Colonic mucosa (tissue), 4 donors: ENCODE measurements around the gene GNAS. TPM values are rescaled to one million over a fixed set of nuclear protein-coding genes. Genes with fewer than 3 reads are reported as not detected.

Experiments
- DNase-seq: peaks from one replicate; pipeline ENCODE4 v3.0.0-alpha.2; 2020
- H3K27ac ChIP-seq: fragments of 200-600 bp; one replicate; pipeline ENCODE4 v1.8.0; 2021
- H3K27me3 ChIP-seq: fragments of 200-600 bp; one replicate; pipeline ENCODE4 v1.8.0; 2021
- H3K36me3 ChIP-seq: fragments of 200-600 bp; one replicate; pipeline ENCODE4 v1.8.0; 2021
- H3K4me1 ChIP-seq: fragments of 200-600 bp; one replicate; pipeline ENCODE4 v1.8.0; 2021; ENCODE audit warnings: mild to moderate bottlenecking
- H3K4me3 ChIP-seq: fragments of 200-600 bp; one replicate; pipeline ENCODE4 v1.8.0; 2021
- H3K9ac ChIP-seq, 2 donors: one replicate each; pipeline ENCODE4 v1.7.0; 2013; ENCODE audit warnings: control low read depth in 2 of 2, low read depth in 2 of 2, low read length in 2 of 2
- H3K9me3 ChIP-seq: fragments of 200-600 bp; one replicate; pipeline ENCODE4 v1.8.0; 2021
- intact Hi-C: fragments of 100-400 bp; cut with DNase I; formaldehyde crosslinking; loops from one replicate; pipeline ENCODE4 v1.14.1; 2022
- total RNA-seq, 2 donors: library from RNA; stranded (reverse); fragmentation: NEBNext Ultra II Directional in 1 of 2; extraction: Animal tissue kit (Norgen Biotek cat#: 25700) in 1 of 2; gene quantifications; one replicate each; pipeline ENCODE4 v1.2.1, GENCODE V29; 2021
- TF ChIP-seq, protein P1 (sequence below): fragments of 200-600 bp; IDR thresholded peaks from one replicate; pipeline ENCODE4 v1.8.0; 2022; ENCODE audit warnings: antibody characterized with exemption, mild to moderate bottlenecking
- donor health status: healthy.
- donor health status: DM: no; HTN: no; CAD: no.
- donor health status: DM: no; HTN: no; CAD: no.

GNAS gene
- total RNA-seq, 2 donors from 2014 or later: 683 to 715 TPM

DNA sequence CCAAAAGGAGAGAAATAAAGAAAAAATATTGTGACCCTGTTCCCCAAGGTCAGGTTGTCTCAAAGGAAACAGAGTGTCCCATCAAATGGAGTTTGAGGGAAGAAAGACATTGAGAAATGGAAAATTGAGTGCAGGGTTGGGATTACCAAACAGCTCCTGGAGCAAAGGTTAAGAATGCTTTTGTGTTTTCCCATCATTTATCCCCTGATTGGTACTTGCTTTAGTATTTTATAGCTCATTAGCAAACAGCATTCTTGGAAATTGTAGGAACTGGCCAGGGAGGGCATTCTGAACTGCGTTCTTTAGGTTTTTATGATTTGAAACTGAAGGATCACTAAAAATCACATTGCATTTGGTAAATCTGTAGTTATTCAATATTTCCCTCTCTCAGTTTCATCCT is 69.5 kb downstream of the GNAS start:
- Histone ChIP-seq H3K36me3 (no peaks in the 10 kb centered on the region), H3K27me3 (no peaks in the 10 kb centered on the region), H3K4me1 (no peaks in the 10 kb centered on the region), H3K27ac (no peak overlapping the region), H3K9ac (no peak overlapping the region), H3K9me3 (no peaks in the 10 kb centered on the region), H3K4me3 (no peak overlapping the region)
- DNase-seq: no peak
- intact Hi-C loops: no loop called here
- TF ChIP-seq, protein P1, sequence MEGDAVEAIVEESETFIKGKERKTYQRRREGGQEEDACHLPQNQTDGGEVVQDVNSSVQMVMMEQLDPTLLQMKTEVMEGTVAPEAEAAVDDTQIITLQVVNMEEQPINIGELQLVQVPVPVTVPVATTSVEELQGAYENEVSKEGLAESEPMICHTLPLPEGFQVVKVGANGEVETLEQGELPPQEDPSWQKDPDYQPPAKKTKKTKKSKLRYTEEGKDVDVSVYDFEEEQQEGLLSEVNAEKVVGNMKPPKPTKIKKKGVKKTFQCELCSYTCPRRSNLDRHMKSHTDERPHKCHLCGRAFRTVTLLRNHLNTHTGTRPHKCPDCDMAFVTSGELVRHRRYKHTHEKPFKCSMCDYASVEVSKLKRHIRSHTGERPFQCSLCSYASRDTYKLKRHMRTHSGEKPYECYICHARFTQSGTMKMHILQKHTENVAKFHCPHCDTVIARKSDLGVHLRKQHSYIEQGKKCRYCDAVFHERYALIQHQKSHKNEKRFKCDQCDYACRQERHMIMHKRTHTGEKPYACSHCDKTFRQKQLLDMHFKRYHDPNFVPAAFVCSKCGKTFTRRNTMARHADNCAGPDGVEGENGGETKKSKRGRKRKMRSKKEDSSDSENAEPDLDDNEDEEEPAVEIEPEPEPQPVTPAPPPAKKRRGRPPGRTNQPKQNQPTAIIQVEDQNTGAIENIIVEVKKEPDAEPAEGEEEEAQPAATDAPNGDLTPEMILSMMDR: no peak

GRCh38 chr20:58923117-58923712 is 70.7 kb downstream of the GNAS start:
- Histone ChIP-seq H3K27ac (no peak overlapping the region), H3K4me1 (no peaks in the 10 kb centered on the region), H3K27me3 (no peaks in the 10 kb centered on the region), H3K4me3 (no peak overlapping the region), H3K36me3 (no peaks in the 10 kb centered on the region), H3K9ac (no peak overlapping the region), H3K9me3 (no peaks in the 10 kb centered on the region)
- intact Hi-C loops: no loop called here
- no peak for DNase-seq
- TF ChIP-seq, protein P1: no peak

DNA sequence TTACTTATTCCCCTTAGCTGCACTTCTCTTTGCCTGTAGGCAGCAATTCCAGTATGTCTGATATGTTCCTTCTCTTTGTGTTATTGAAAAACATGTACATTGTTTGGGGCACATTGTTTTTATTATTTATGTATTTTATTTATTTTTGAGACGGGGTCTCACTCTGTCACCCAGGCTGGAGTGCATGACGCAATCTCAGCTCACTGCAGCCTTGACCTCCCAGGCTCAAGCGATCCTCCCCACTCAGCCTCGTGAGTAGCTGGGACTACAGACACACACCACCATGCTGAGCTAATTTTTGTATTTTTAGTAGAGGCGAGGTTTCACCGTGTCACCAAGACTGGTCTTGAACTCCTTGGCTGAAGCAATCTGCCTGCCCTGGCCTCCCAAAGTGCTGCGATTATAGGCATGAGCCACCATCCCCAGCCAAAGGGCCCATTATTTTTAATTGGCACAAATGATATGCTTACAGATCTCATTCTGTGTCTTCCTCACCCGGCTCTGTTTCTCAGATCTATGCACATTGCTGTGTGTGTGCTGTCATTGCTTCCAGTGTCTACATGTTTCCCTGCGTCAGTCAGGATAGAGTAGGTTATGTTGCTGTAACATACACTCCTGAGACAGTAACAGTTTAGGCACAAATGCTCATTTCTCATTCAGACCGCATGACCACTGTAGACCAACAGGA is 74.4 kb downstream of the GNAS start:
- H3K27me3 ChIP-seq: no peaks in the 10 kb centered on the region
- intact Hi-C loops: no loop called here
- H3K36me3 ChIP-seq: no peaks in the 10 kb centered on the region
- H3K27ac ChIP-seq: no peak overlapping the region
- no peak overlapping the region for H3K9ac ChIP-seq
- H3K4me1 ChIP-seq: no peaks in the 10 kb centered on the region
- peak; percentile 6 for DNase-seq
- TF ChIP-seq, protein P1: no peak
- H3K4me3 ChIP-seq: no peak overlapping the region
- H3K9me3 ChIP-seq: no peaks in the 10 kb centered on the region

- peak; percentile 12 for DNase-seq
- H3K4me1 ChIP-seq: no peaks in the 10 kb centered on the region
- H3K9me3 ChIP-seq: no peaks in the 10 kb centered on the region
- TF ChIP-seq, protein P1: no peak
- H3K4me3 ChIP-seq: no peak overlapping the region
- no peak overlapping the region for H3K27ac ChIP-seq
- intact Hi-C loops: no loop called here
- no peaks in the 10 kb centered on the region for H3K27me3 ChIP-seq
- no peaks in the 10 kb centered on the region for H3K36me3 ChIP-seq
- no peak overlapping the region for H3K9ac ChIP-seq
Observed at GRCh38 chr20:58927490-58928061, 75.1 kb downstream of the GNAS start.

DNA sequence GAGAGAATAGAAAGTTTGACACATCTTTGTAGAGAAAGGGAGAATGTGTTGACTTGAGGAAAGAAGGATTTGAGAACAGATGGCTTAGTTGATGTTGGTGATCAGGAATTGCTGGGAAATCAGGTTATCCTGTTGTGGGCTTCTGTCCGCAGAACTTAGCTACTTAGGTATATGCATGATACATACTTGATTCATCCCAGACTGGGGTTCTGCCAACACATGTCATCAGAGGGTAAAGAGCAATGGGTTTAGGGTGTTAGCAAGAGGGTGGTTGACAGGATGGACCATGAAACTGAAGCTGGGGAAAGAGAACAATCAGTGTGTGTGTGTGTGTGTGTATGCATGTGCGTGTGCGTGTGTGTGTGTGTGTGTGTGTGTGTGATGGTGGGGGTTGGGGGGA is 78.0 kb downstream of the GNAS start:
- Histone ChIP-seq H3K4me1 (no peaks in the 10 kb centered on the region), H3K27me3 (no peaks in the 10 kb centered on the region), H3K9me3 (no peaks in the 10 kb centered on the region), H3K27ac (no peak overlapping the region), H3K4me3 (no peak overlapping the region), H3K9ac (no peak overlapping the region), H3K36me3 (no peaks in the 10 kb centered on the region)
- intact Hi-C loops: no loop called here
- DNase-seq: no peak
- TF ChIP-seq, protein P1: no peak
